Right lobe of liver (tissue), 6 donors: ENCODE results near the gene ADRM1. TPM values are rescaled to one million over a fixed set of nuclear protein-coding genes. Genes with fewer than 3 reads are reported as not detected.

Experiments used
- ATAC-seq, 4 donors: fragments of 200-7000 bp; cut with Tn5 transposase; one replicate each; pipeline ENCODE4 v1.9.1; 2020; ENCODE audit warnings: mild to moderate bottlenecking in 4 of 4, moderate library complexity in 4 of 4
- DNase-seq, 3 donors: peaks; one replicate each; pipeline ENCODE4 v3.0.0-alpha.2; 2020
- H3K27ac ChIP-seq, 3 donors: fragments of 200-600 bp; one replicate each; pipeline ENCODE4 v1.8.0; 2022
- H3K27me3 ChIP-seq, 2 donors: fragments of 200-600 bp; one replicate each; pipeline ENCODE4 v1.8.0; 2022
- H3K36me3 ChIP-seq, 4 donors: fragments of 200-600 bp; sonication (generic) in 1 of 4; one replicate each; pipeline versions ENCODE4 v1.5.1 to v1.8.0; 2017 to 2022; ENCODE audit warnings: control low read depth in 1 of 4
- H3K4me1 ChIP-seq, 4 donors: fragments of 200-600 bp; sonication (generic) in 1 of 4; one replicate each; pipeline versions ENCODE4 v1.5.1 to v1.8.0; 2017 to 2022; ENCODE audit warnings: control low read depth in 1 of 4
- H3K4me3 ChIP-seq, 3 donors: fragments of 200-600 bp; one replicate each; pipeline ENCODE4 v1.8.0; 2022
- H3K9me3 ChIP-seq, 4 donors: fragments of 200-600 bp; sonication (generic) in 1 of 4; one replicate each; pipeline versions ENCODE4 v1.5.1 to v1.8.0; 2017 to 2022; ENCODE audit warnings: control low read depth in 1 of 4
- CTCF ChIP-seq, 4 donors: fragments of 200-600 bp in 3 of 4; fragments of 450-650 bp in 1 of 4; IDR thresholded peaks; one replicate each; pipeline versions ENCODE4 v1.5.1 to v1.8.0; 2016 to 2022; ENCODE audit warnings: antibody characterized with exemption in 4 of 4, mild to moderate bottlenecking in 2 of 4
- POLR2A ChIP-seq: fragments of 450-650 bp; IDR thresholded peaks from one replicate; pipeline ENCODE4 v1.6.1; 2017; ENCODE audit warnings: antibody characterized with exemption, mild to moderate bottlenecking
- WGBS: methylation state at CpG from one replicate; pipeline ENCODE4 v1.1.6; 2018; ENCODE audit warnings: low coverage, low lambda C conversion rate; ENCODE audit not compliant: insufficient coverage; ENCODE audit errors: missing lambda C conversion rate; 5-methylcytosine and 5-hydroxymethylcytosine counted together
- intact Hi-C, 2 donors: fragments of 100-400 bp; cut with DNase I; formaldehyde crosslinking; loops; one replicate each; pipeline versions ENCODE4 v1.11.2 to v1.14.1; 2022
- total RNA-seq, 6 experiments: library from RNA; depleted of rRNA in 2 of 6; stranded (reverse); fragments of >200 nt in 2 of 6; fragmentation: NEBNext Ultra II Directional in 3 of 6; extraction: Animal tissue kit (Norgen Biotek cat#: 25700) in 3 of 6; gene quantifications; one replicate each; pipeline versions ENCODE4 v1.1.0 to v1.2.4, GENCODE V29; 2016 to 2023
- donor health status: DM: no; HTN: yes; CAD: no.
- donor health status: DM: no; HTN: no; CAD: no.
- donor health status: DM: no; HTN: no; CAD: no.
- donor health status: DM: no; HTN: yes; CAD: no.
- donor health status: DM: no; HTN: yes; CAD: no.

Gene ADRM1
- total RNA-seq, 6 experiments from 2014 or later: 49.5 to 139 (median 55.7) TPM

- no peak for TF ChIP-seq POLR2A
- no peak for TF ChIP-seq CTCF (IDR thresholded peaks at IDR 0.05)
- no peaks in the 10 kb centered on the region for H3K4me1 ChIP-seq
- DNase-seq (no peak), ATAC-seq (no peak)
- H3K9me3 ChIP-seq: no peaks in the 10 kb centered on the region
- no peak overlapping the region for H3K27ac ChIP-seq
- H3K36me3 ChIP-seq: peaks cover 0 to 15% (median 5%) of the 10 kb centered on the region in 4 donors
- no peaks in the 10 kb centered on the region for H3K27me3 ChIP-seq
- intact Hi-C loops: no loop called here
- WGBS: no CpG with 5 or more reads among the region's 16 CpGs
- H3K4me3 ChIP-seq: no peak overlapping the region
Observed at GRCh38 chr20:62338294-62338620, 35.5 kb downstream of the ADRM1 start.

DNA sequence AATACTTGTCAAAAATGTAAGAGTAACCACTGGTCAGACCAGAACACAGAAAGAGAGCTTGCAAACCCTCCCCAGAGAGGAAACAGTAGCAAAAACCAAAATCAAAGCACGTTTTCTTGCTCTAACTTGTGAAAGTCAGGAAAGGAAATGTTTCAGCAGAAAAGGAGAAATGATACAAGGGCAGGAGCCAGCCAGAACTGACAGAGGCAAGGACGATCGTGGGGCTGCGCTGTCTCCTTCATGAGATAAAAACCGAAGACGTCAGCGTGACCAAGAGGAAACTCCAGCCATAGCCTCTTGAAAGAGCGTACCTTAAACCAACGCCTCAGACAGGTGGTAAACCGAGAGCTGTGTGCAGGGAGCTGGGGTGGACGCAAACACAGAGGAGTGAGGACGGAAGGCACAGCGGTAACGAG, 36.9 kb downstream of the ADRM1 start:
- Histone ChIP-seq H3K27ac (no peak overlapping the region), H3K4me1 (no peaks in the 10 kb centered on the region), H3K9me3 (no peaks in the 10 kb centered on the region), H3K4me3 (no peak overlapping the region), H3K36me3 (peaks cover 0 to 15% (median 5%) of the 10 kb centered on the region in 4 donors), H3K27me3 (no peaks in the 10 kb centered on the region)
- TF ChIP-seq CTCF (IDR thresholded peaks at IDR 0.05): no peak
- no peak for TF ChIP-seq POLR2A
- DNase-seq (peak in 1 of 3 donors; percentile 17), ATAC-seq (peak; percentile 10 to 38 (median 22))
- WGBS: 42% methylated on average over 9 of the region's 14 CpGs
- intact Hi-C loops: no loop called here

- Histone ChIP-seq H3K27me3 (no peaks in the 10 kb centered on the region), H3K4me1 (no peaks in the 10 kb centered on the region), H3K36me3 (peaks cover 0 to 9% (median 3%) of the 10 kb centered on the region in 4 donors), H3K4me3 (no peak overlapping the region), H3K27ac (no peak overlapping the region), H3K9me3 (no peaks in the 10 kb centered on the region)
- WGBS: 25% methylated on average over 8 of the region's 10 CpGs
- TF ChIP-seq CTCF (IDR thresholded peaks at IDR 0.05): no peak
- no peak for TF ChIP-seq POLR2A
- intact Hi-C loops: no loop called here
- ATAC-seq: peak; percentile 53 to 73 (median 61)
- no peak for DNase-seq
Observed at GRCh38 chr20:62342910-62343309, 40.1 kb downstream of the ADRM1 start.

GRCh38 chr20:62344092-62344491, 41.3 kb downstream of the ADRM1 start:
- no peak for TF ChIP-seq POLR2A
- no peak for TF ChIP-seq CTCF (IDR thresholded peaks at IDR 0.05)
- no peak overlapping the region for H3K4me3 ChIP-seq
- H3K9me3 ChIP-seq: no peaks in the 10 kb centered on the region
- WGBS: 89% methylated on average over 4 of the region's 5 CpGs
- H3K27me3 ChIP-seq: no peaks in the 10 kb centered on the region
- no peak for ATAC-seq
- intact Hi-C loops: no loop called here
- H3K36me3 ChIP-seq: peaks cover 0 to 9% (median 3%) of the 10 kb centered on the region in 4 donors
- H3K4me1 ChIP-seq: no peaks in the 10 kb centered on the region
- no peak for DNase-seq
- H3K27ac ChIP-seq: no peak overlapping the region

DNA sequence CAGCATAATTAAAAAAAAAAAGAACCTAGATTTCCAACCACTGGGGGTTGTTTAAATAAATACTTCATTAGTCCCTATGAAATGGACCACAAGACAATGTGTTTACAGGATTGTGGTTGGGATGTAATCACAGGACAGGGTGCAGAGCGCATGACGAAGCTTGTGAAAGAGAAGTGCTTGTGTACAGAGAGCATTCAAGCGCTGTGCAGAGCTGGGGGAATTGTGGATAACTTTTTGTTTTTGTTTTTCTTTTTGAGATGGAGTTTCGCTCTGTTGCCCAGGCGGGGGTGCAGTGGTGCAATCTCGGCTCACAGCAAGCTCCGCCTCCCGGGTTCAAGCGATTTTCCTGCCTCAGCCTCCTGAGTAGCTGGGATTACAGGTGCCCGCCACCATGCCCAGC, 42.0 kb downstream of the ADRM1 start:
- peaks cover 0 to 2% (median under 1%) of the 10 kb centered on the region in 4 donors for H3K36me3 ChIP-seq
- no peak overlapping the region for H3K4me3 ChIP-seq
- H3K27me3 ChIP-seq: no peaks in the 10 kb centered on the region
- ATAC-seq (no peak), DNase-seq (no peak)
- TF ChIP-seq POLR2A (no peak), CTCF (IDR thresholded peaks at IDR 0.05) (no peak)
- intact Hi-C loops: no loop called here
- H3K27ac ChIP-seq: no peak overlapping the region
- 65% methylated on average over 6 of the region's 10 CpGs for WGBS
- H3K9me3 ChIP-seq: no peaks in the 10 kb centered on the region
- no peaks in the 10 kb centered on the region for H3K4me1 ChIP-seq
